NCI-H446 (cell line): ENCODE data around the gene THAP3.

Source experiments
- DNase-seq, 2 experiments: peaks; one replicate each; lab custom pipeline; 2025; lab: John Stamatoyannopoulos, UW

Gene THAP3

GRCh38 chr1:6673816-6674398 is 49.2 kb downstream of the THAP3 start:
- no peak for DNase-seq

- no peak for DNase-seq
Observed at GRCh38 chr1:6674771-6675170, 50.1 kb downstream of the THAP3 start.

- no peak for DNase-seq
Observed at GRCh38 chr1:6675941-6676340, 51.3 kb downstream of the THAP3 start.
